Esophagus squamous epithelium (tissue), 4 donors: ENCODE results near the gene MAB21L4.

Experiments used
- CTCF ChIP-seq, 6 experiments: fragments of 450-650 bp in 4 of 6; fragments of 200-600 bp in 2 of 6; sonication (generic) in 2 of 6; IDR thresholded peaks; one replicate each; pipeline ENCODE4 v1.5.1; 2016 to 2019; ENCODE audit warnings: antibody characterized with exemption in 6 of 6, mild to moderate bottlenecking in 4 of 6, moderate library complexity in 4 of 6
- POLR2A ChIP-seq, 4 donors: fragments of 450-650 bp; IDR thresholded peaks; one replicate each; pipeline ENCODE4 v1.6.1; 2017; ENCODE audit warnings: antibody characterized with exemption in 4 of 4, mild to moderate bottlenecking in 4 of 4, moderate library complexity in 3 of 4

DNA sequence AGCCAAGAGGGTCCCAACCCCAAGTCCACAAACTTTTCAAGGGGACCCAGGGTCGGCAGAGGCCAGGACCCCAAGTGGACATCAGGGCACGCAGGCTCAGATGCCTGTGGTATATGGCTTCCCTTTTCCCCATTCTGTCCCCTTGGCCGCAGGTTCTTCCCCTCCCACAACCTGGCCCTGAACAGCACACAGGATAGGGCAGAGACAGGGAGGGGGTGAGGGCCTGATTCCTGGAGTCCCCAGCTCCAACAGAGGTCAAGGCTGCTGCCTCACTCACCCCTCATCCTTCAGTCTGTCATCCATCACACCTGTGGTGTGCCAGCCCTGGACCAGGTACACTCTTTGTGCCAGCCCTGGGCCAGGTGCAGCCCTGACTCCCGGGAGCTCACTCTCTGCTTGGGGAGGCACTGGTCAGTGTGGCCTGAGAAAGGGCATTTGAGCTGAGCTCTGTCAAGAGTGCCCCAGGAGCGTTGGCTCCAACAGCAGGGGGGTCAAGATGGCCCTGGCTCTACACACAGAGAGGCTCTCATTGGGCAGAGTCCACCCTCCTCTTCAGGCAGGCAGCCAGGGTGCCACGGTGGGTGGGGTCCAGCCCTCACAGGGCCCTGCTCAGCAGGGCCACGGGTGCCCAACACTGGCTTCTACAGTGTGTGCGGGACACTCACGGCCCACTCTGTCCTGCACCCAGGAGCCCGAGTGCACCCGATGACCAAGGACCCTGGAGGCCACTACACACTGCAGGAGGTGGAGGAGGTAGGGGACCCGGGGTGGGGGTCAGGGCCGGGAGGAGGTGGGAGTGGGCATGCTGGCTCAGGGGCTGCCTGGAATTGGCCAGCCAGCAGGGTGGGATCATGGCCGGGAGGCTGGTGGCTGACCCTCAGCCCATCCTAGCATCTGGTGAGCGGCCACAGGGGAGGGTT lies 25.7 kb downstream of the MAB21L4 start:
- no peak for TF ChIP-seq CTCF (IDR thresholded peaks at IDR 0.05)
- TF ChIP-seq POLR2A (IDR thresholded peaks at IDR 0.05), result no peak
